Dedifferentiated amniotic fluid mesenchymal stem cell (primary cell): ENCODE results near the gene SFXN5.
"Not testable (repeated sequence)": the region's sequence is repeated elsewhere in the genome, so short reads cannot be mapped to it uniquely, and the experiment has no call there.

Experiments used
- DNase-seq: peaks from one replicate; pipeline ENCODE4 v3.0.0-alpha.2; 2016; ENCODE audit errors: extremely low spot score

Gene SFXN5

GRCh38 chr2:72923833-72924352 is 147.6 kb downstream of the SFXN5 start:
- DNase-seq = no peak

GRCh38 chr2:72921853-72922252 is 149.7 kb downstream of the SFXN5 start:
- DNase-seq = no peak

GRCh38 chr2:72921088-72921851 is 150.2 kb downstream of the SFXN5 start:
- DNase-seq = no peak

- DNase-seq = no peak
Measured at GRCh38 chr2:72920318-72921087, 151.0 kb downstream of the SFXN5 start.

GRCh38 chr2:72919414-72920317 is 151.8 kb downstream of the SFXN5 start:
- no peak for DNase-seq

- no peak for DNase-seq
Measured at GRCh38 chr2:72917877-72918553, 153.5 kb downstream of the SFXN5 start.

GRCh38 chr2:72917138-72917876 is 154.2 kb downstream of the SFXN5 start, which contains the start of gene EMX1:
TSS of gene EMX1 (plus strand) at chr2:72917519. CDS start at chr2:72917853, 334 bp downstream.
- DNase-seq = no peak

GRCh38 chr2:72916743-72917137 is 154.8 kb downstream of the SFXN5 start:
- DNase-seq = no peak

GRCh38 chr2:72915907-72916742 is 155.4 kb downstream of the SFXN5 start:
- no peak for DNase-seq

GRCh38 chr2:72915320-72915906 is 156.1 kb downstream of the SFXN5 start:
- DNase-seq = no peak

- DNase-seq = no peak
Measured at GRCh38 chr2:72914589-72915319, 156.8 kb downstream of the SFXN5 start.

- DNase-seq = no peak
Measured at GRCh38 chr2:72914206-72914559, 157.3 kb downstream of the SFXN5 start.

- DNase-seq = no peak
Measured at GRCh38 chr2:72913486-72914205, 157.9 kb downstream of the SFXN5 start.

GRCh38 chr2:72911256-72911655 is 160.3 kb downstream of the SFXN5 start:
- DNase-seq = no peak

GRCh38 chr2:72908741-72909140 is 162.8 kb downstream of the SFXN5 start:
- DNase-seq = no peak

GRCh38 chr2:72907369-72907768 is 164.1 kb downstream of the SFXN5 start:
- not testable (repeated sequence) for DNase-seq

GRCh38 chr2:72901426-72901825 is 170.1 kb downstream of the SFXN5 start:
- DNase-seq = no peak
